HG03095 (cell line): Measurements from ENCODE around the gene NELFE.
"Not testable (repeated sequence)": the region's sequence is repeated elsewhere in the genome, so short reads cannot be mapped to it uniquely, and the experiment has no call there.

Source experiments
- ATAC-seq: cut with Tn5 transposase; IDR thresholded peaks from one replicate; pipeline ENCODE4 v1.9.1; 2021; ENCODE audit warnings: moderate library complexity; ENCODE audit not compliant: unreplicated experiment

Gene NELFE

DNA sequence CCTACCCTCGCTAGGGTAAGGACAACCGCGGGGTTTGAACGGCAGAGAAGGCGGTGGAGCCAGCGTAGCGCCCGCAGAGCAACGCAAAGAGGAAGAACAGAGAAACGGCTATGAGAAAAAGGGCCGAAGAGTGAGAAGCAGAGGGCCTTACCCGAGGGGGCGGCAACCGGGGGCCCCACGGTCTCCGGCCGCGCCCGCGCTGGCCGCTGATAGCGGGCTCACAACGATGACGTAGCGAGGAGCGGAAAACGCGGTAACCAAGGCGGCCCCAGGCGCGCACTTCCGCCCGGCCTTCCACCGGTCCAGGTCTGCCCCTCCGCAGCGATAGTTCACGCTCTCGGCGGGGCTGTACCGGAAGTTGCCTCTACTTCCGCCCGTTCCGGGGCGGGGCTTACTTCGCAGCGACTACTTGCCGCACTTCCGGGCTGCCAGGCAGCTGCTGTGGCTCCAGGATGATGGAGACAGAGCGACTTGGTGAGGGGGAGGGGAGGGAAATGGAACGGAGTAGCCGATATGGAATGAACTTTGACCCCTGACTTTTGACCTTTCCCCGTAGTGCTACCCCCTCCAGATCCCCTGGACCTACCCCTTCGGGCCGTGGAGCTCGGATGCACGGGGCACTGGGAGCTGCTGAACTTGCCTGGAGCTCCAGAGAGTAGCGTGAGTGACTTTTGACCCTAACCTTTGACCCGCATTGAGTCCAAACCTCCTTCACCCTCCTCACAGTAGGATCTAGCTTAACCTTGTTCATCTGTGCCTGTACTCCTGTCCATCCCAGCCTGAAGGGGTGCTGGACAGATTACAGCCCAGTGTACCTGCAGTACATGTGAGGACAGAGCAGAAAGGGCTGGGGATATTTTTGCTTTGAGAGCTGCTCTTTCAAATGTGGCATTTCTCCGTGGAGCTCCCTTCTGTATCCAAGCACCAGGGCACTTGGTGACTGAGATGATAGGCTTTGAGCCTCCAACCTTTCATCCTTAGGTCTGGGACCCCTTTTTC is at the start of gene NELFE, which contains the start of gene SKIC2:
Gene NELFE (minus strand): TSS at position 231 of the 999 bp plus-strand sequence. CDS start 525 bp downstream, outside the sequence.
Gene SKIC2 (plus strand): TSS at position 435 of the 999 bp plus-strand sequence. CDS start 18 bp downstream, at position 453.
- ATAC-seq: peak; percentile 85

- not testable (repeated sequence) for ATAC-seq
Observed at GRCh38 chr6:32008037-32008436, 49.3 kb upstream of the NELFE start.

- ATAC-seq: not testable (repeated sequence)
Observed at GRCh38 chr6:32007086-32007485, 48.3 kb upstream of the NELFE start.

GRCh38 chr6:32005991-32006529 is 47.3 kb upstream of the NELFE start:
- not testable (repeated sequence) for ATAC-seq

DNA sequence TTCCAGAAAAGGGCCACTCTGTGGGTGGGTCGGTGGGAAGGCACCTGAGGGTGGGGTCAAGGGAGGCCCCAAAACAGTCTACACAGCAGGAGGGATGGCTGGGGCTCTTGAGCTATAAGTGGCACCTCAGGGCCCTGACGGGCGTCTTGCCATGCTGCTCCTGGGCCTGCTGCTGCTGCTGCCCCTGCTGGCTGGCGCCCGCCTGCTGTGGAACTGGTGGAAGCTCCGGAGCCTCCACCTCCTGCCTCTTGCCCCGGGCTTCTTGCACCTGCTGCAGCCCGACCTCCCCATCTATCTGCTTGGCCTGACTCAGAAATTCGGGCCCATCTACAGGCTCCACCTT is 46.7 kb upstream of the NELFE start:
- ATAC-seq: not testable (repeated sequence)

DNA sequence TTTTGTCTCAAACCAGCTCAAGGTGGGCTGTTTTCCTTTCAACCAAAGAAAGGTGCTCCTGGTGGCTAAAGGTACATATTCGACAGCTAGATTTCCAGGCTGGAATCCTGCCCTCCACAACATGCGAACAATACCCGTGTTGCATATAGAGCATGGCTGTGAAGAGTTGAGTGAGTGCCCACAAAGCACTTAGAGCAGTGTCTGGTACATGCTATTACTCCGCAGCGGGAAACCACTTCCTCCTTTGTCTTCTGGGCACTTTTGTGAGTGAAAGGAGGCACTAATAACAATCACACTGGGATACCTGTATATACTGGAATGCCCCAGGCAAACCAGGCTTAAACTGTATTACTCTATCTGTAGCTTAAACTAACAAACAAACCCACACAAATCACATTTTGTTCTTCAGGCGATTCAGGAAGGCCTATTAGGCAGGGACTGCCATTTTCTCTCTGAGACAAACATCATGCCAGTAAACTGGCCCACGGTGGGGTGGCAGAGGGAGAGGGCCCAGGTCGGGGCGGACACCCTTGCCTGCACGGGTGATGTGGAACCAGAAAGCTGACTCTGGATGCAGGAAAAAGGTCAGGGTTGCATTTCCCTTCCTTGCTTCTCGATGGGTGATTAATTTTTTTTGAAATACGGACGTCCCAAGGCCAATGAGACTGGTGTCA is 46.2 kb upstream of the NELFE start:
- not testable (repeated sequence) for ATAC-seq

GRCh38 chr6:32004393-32004792 is 45.6 kb upstream of the NELFE start:
- ATAC-seq: not testable (repeated sequence)

DNA sequence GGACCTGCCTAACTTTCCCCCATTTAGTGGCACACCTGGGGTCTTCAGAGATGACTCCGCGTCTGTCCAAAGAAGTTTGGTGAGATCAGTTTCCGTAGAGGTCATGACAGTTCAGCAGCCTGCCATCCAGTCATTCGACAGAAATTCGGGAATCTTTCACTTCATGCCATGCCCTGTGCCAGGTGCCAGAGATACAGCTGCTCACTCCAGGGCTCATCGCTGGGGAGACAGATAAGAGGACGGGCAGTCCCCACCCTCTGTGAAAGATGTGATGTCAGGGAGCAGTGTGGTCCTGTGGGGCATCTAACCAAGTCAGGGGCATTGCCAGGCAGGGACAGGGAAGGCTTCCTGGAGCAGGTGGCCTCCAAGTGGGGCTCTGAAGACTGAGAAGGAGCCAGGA is 44.5 kb upstream of the NELFE start:
- not testable (repeated sequence) for ATAC-seq

DNA sequence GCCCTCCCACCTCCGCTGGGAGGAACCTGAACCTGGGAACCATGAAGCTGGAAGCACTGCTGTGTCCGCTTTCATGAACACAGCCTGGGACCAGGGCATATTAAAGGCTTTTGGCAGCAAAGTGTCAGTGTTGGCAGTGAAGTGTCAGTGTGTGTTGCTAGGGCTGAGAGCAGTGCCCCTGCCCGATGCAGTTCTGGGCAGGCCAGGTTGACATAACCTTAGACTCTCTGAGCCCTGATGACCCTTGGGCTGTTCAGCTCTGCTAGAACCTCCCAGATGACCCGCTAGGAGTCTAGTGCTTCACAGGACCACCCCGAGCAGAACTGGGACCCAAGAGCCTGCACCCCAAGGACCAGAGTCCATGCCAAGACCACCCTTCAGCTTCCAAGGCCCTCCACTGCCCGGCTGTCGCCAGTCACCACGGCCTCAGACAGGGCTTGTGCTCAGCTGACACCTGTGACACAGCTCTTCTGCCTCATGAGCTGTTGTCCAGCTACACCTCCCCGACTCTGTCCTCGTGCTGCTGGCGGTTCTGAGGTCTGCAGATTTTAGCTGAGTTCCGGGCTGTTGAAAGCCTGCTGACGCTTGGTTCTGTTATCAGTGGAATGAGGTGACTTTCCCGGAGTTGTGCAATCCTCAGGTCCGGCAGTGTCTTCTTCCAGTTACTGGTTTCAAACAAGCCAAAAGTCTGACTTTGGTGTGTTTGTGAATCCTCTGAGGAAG is 43.9 kb upstream of the NELFE start:
- not testable (repeated sequence) for ATAC-seq

DNA sequence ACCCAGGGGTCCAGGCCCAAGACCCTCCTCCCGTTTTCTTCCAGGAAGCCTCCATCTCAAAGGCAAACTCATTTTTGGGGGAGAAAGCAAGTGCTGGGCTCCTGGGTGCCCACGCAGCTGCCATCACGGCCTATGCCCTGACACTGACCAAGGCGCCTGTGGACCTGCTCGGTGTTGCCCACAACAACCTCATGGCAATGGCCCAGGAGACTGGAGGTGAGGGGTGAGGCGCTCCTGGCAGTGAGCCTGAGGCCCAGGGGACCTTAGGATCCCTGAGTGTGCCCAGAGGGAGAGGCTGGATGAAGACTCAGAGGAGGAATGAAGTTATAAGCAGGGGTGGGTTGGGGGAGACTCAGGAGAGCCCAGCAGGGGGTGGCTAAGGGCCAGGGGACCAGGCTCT is 37.6 kb upstream of the NELFE start:
- not testable (repeated sequence) for ATAC-seq

- not testable (repeated sequence) for ATAC-seq
Observed at GRCh38 chr6:31994421-31994820, 35.6 kb upstream of the NELFE start.

- not testable (repeated sequence) for ATAC-seq
Observed at GRCh38 chr6:31989363-31989762, 30.6 kb upstream of the NELFE start.

DNA sequence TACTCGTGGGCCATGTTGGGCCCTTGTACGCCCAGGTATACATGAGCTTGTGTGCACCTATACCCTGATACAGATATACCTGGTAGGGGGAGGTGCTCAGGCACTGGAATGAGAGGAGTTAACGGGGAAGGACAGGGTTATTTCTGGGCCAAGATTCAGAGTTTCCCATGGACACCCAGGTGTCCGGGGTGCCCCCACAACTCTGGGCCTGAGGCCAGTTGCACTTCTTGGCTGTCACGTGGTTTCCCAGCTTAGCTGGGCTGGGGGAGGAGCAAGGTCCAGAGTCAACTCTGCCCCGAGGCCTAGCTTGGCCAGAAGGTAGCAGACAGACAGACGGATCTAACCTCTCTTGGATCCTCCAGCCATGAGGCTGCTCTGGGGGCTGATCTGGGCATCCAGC is 23.0 kb upstream of the NELFE start, which contains the start of gene C4A:
Gene C4A (plus strand): TSS at position 314 of the 400 bp plus-strand sequence. CDS start 51 bp downstream, at position 365.
- ATAC-seq: not testable (repeated sequence)

DNA sequence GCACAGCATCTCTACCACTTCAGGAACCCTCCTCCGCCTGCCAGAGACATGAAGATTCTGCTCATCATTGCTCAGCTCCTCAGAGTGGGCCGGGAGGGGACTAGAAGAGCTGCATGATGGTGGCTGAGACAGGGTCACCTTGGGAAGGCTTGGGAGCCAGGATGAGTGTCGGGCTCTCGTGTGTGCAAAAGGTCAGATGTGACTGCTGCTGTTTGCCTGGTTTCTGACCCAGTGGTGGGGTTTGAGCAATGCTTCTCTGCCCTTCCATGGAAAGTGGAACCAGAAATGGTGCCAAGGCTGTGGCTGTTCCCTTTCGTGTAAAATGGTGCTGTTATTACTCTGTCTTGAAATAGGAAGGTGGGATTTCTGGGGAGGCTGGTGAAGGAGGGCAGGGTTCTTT is 22.2 kb upstream of the NELFE start:
- not testable (repeated sequence) for ATAC-seq

DNA sequence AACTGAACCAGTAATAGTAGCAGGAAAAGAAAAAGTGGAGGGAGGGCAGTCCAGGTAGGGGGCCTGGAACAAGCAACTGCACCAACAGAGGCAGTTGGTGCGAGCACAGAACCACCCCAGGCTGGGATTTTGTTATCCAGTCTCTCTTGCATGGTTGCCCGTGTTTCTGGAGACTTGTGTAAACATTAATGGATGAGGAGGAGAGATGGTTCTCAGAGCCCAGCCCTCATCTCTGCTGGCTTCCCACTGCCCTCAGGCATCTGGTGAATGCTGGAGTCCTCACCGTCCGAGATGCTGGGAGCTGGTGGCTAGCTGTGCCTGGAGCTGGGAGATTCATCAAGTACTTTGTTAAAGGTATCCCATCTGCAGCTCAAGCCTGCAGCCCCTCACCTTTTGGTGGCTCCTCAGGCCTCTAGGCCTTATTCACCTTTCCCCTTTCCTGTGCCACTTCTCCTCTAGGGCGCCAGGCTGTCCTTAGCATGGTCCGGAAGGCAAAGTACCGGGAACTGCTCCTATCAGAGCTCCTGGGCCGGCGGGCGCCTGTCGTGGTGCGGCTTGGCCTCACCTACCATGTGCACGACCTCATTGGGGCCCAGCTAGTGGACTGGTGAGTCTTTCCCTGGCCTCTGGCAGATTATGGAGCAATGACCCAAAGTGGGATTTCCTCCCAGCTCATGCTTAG is 21.6 kb upstream of the NELFE start:
- ATAC-seq: not testable (repeated sequence)

GRCh38 chr6:31979238-31979898 is 20.6 kb upstream of the NELFE start:
- no peak for ATAC-seq

- ATAC-seq: no peak
Observed at GRCh38 chr6:31978831-31979230, 20.1 kb upstream of the NELFE start.

- ATAC-seq: no peak
Observed at GRCh38 chr6:31977816-31978431, 19.2 kb upstream of the NELFE start.

GRCh38 chr6:31976065-31976464 is 17.3 kb upstream of the NELFE start:
- not testable (repeated sequence) for ATAC-seq
